HUES48 (cell line): ENCODE data around the gene MCM9.
"Not testable (repeated sequence)": the region's sequence is repeated elsewhere in the genome, so short reads cannot be mapped to it uniquely, and the experiment has no call there.

ENCODE experiments used
- H3K27ac ChIP-seq: one replicate; pipeline ENCODE4 v1.7.0; 2013; ENCODE audit warnings: low read depth, low read length, inconsistent platforms
- H3K27me3 ChIP-seq: 2 replicates; pipeline ENCODE4 v1.6.1; 2013; ENCODE audit warnings: mild to moderate bottlenecking, low read length; ENCODE audit not compliant: control insufficient read depth, insufficient read depth
- H3K36me3 ChIP-seq: 2 replicates; pipeline ENCODE4 v1.6.1; 2013; ENCODE audit warnings: low read length; ENCODE audit not compliant: control insufficient read depth, insufficient read depth
- H3K4me1 ChIP-seq: 2 replicates; pipeline ENCODE4 v1.6.1; 2013; ENCODE audit warnings: mild to moderate bottlenecking, low read length; ENCODE audit not compliant: control insufficient read depth, insufficient read depth
- H3K4me3 ChIP-seq: 2 replicates; pipeline ENCODE4 v1.5.1; 2013; ENCODE audit warnings: mild to moderate bottlenecking, low read depth, low read length
- H3K9ac ChIP-seq: 2 replicates; pipeline ENCODE4 v1.6.1; 2013; ENCODE audit warnings: mild to moderate bottlenecking, low read depth, low read length, moderate library complexity
- H3K9me3 ChIP-seq: 2 replicates; pipeline ENCODE4 v1.6.1; 2013; ENCODE audit warnings: low read length; ENCODE audit not compliant: control insufficient read depth, insufficient read depth

Gene MCM9

GRCh38 chr6:118876198-118876597 lies 58.8 kb downstream of the MCM9 start:
- no peak overlapping the region for H3K9ac ChIP-seq
- H3K27ac ChIP-seq = no peak overlapping the region
- no peak overlapping the region for H3K4me3 ChIP-seq
- H3K9me3 ChIP-seq = no peaks in the 10 kb centered on the region
- no peaks in the 10 kb centered on the region for H3K27me3 ChIP-seq
- H3K36me3 ChIP-seq = no peaks in the 10 kb centered on the region
- no peaks in the 10 kb centered on the region for H3K4me1 ChIP-seq

- H3K4me3 ChIP-seq = no peak overlapping the region
- no peak overlapping the region for H3K9ac ChIP-seq
- H3K9me3 ChIP-seq = no peaks in the 10 kb centered on the region
- H3K27me3 ChIP-seq = no peaks in the 10 kb centered on the region
- H3K36me3 ChIP-seq = no peaks in the 10 kb centered on the region
- no peak overlapping the region for H3K27ac ChIP-seq
- no peaks in the 10 kb centered on the region for H3K4me1 ChIP-seq
Observed at GRCh38 chr6:118875672-118876071, 59.3 kb downstream of the MCM9 start.

GRCh38 chr6:118873239-118873638 lies 61.7 kb downstream of the MCM9 start:
- Histone ChIP-seq H3K27me3 (no peaks in the 10 kb centered on the region), H3K4me3 (no peak overlapping the region), H3K9me3 (no peaks in the 10 kb centered on the region), H3K27ac (no peak overlapping the region), H3K9ac (no peak overlapping the region), H3K36me3 (no peaks in the 10 kb centered on the region), H3K4me1 (no peaks in the 10 kb centered on the region)

- no peaks in the 10 kb centered on the region for H3K27me3 ChIP-seq
- H3K27ac ChIP-seq = no peak overlapping the region
Observed at GRCh38 chr6:118872726-118873125, 62.2 kb downstream of the MCM9 start.

GRCh38 chr6:118872318-118872717 lies 62.6 kb downstream of the MCM9 start:
- no peak overlapping the region for H3K4me3 ChIP-seq
- no peaks in the 10 kb centered on the region for H3K27me3 ChIP-seq
- H3K36me3 ChIP-seq = no peaks in the 10 kb centered on the region
- H3K9ac ChIP-seq = no peak overlapping the region
- no peaks in the 10 kb centered on the region for H3K4me1 ChIP-seq
- H3K9me3 ChIP-seq = no peaks in the 10 kb centered on the region
- no peak overlapping the region for H3K27ac ChIP-seq

More at GRCh38 chr6:118872726-118873125, 62.2 kb downstream of the MCM9 start:
- Histone ChIP-seq H3K4me3 (no peak overlapping the region), H3K9ac (no peak overlapping the region), H3K4me1 (no peaks in the 10 kb centered on the region), H3K36me3 (no peaks in the 10 kb centered on the region), H3K9me3 (no peaks in the 10 kb centered on the region)

GRCh38 chr6:118871331-118871730 lies 63.6 kb downstream of the MCM9 start:
- Histone ChIP-seq H3K36me3 (no peaks in the 10 kb centered on the region), H3K27me3 (no peaks in the 10 kb centered on the region), H3K4me3 (no peak overlapping the region), H3K9ac (no peak overlapping the region), H3K9me3 (no peaks in the 10 kb centered on the region), H3K27ac (no peak overlapping the region), H3K4me1 (no peaks in the 10 kb centered on the region)

GRCh38 chr6:118869894-118870589 lies 64.9 kb downstream of the MCM9 start:
- H3K9ac ChIP-seq = no peak overlapping the region
- no peak overlapping the region for H3K4me3 ChIP-seq
- H3K27ac ChIP-seq = no peak overlapping the region
- H3K36me3 ChIP-seq = no peaks in the 10 kb centered on the region
- no peaks in the 10 kb centered on the region for H3K4me1 ChIP-seq
- no peaks in the 10 kb centered on the region for H3K9me3 ChIP-seq
- no peaks in the 10 kb centered on the region for H3K27me3 ChIP-seq

DNA sequence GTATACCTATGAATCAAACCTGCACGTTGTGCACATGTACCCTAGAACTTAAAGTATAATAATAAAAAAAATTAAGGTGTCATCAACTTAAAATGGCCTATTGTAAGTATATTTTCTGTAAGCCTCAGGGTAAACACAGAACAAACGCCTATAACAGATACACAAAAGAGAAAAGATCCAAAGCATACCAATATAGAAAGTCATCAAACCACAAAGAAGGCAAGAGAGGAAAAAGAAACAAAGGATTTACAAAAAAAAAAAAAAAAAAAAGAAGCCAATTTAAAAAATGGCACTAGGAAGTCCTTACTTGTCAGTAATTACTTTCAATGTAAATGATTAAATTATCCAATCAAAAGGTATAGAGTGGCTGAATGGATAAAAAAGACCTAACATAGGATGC lies 65.6 kb downstream of the MCM9 start:
- no peaks in the 10 kb centered on the region for H3K4me1 ChIP-seq
- no peak overlapping the region for H3K4me3 ChIP-seq
- H3K9ac ChIP-seq = no peak overlapping the region
- no peaks in the 10 kb centered on the region for H3K27me3 ChIP-seq
- no peak overlapping the region for H3K27ac ChIP-seq
- no peaks in the 10 kb centered on the region for H3K36me3 ChIP-seq
- H3K9me3 ChIP-seq = no peaks in the 10 kb centered on the region

- not testable (repeated sequence) for H3K27me3 ChIP-seq, H3K4me1 ChIP-seq, H3K4me3 ChIP-seq, H3K27ac ChIP-seq, H3K9ac ChIP-seq, H3K9me3 ChIP-seq, H3K36me3 ChIP-seq
Observed at GRCh38 chr6:118868901-118869300, 66.1 kb downstream of the MCM9 start.

GRCh38 chr6:118867181-118867580 lies 67.8 kb downstream of the MCM9 start:
- Histone ChIP-seq H3K9me3 (no peaks in the 10 kb centered on the region; the same call in 1 of the 2 replicates), H3K36me3 (no peaks in the 10 kb centered on the region), H3K27me3 (no peaks in the 10 kb centered on the region)

GRCh38 chr6:118865100-118865391 lies 69.9 kb downstream of the MCM9 start:
- no peak overlapping the region for H3K4me3 ChIP-seq
- no peak overlapping the region for H3K9ac ChIP-seq
- no peaks in the 10 kb centered on the region for H3K4me1 ChIP-seq
- no peaks in the 10 kb centered on the region for H3K27me3 ChIP-seq
- no peaks in the 10 kb centered on the region; the same call in 1 of the 2 replicates for H3K9me3 ChIP-seq
- no peaks in the 10 kb centered on the region for H3K36me3 ChIP-seq
- H3K27ac ChIP-seq = no peak overlapping the region

More at GRCh38 chr6:118867181-118867580, 67.8 kb downstream of the MCM9 start:
- H3K27ac ChIP-seq = no peak overlapping the region
- H3K4me1 ChIP-seq = no peaks in the 10 kb centered on the region
- H3K9ac ChIP-seq = no peak overlapping the region
- no peak overlapping the region for H3K4me3 ChIP-seq
